HEK293T (cell line): Measurements from ENCODE around the gene GALNT7.

Source experiments
- BHLHE40 ChIP-seq: fragments of 450-650 bp; IDR thresholded peaks from 2 replicates; pipeline ENCODE4 v1.6.1; 2016; ENCODE audit warnings: mild to moderate bottlenecking, moderate library complexity, borderline replicate concordance
- CTBP1 ChIP-seq: fragments of 450-650 bp; IDR thresholded peaks from 2 replicates; pipeline ENCODE4 v1.6.1; 2016; ENCODE audit warnings: borderline replicate concordance
- FOXK2 ChIP-seq: fragments of 450-650 bp; IDR thresholded peaks from 2 replicates; pipeline ENCODE4 v1.6.1; 2016; ENCODE audit warnings: mild to moderate bottlenecking
- LEF1 ChIP-seq: fragments of 450-650 bp; IDR thresholded peaks from 2 replicates; pipeline ENCODE4 v1.6.1; 2017; ENCODE audit warnings: mild to moderate bottlenecking, borderline replicate concordance
- NFRKB ChIP-seq: fragments of 450-650 bp; IDR thresholded peaks from 2 replicates; pipeline ENCODE4 v1.6.1; 2016; ENCODE audit warnings: mild to moderate bottlenecking, moderate library complexity
- TARDBP ChIP-seq: fragments of 450-650 bp; IDR thresholded peaks from 2 replicates; pipeline ENCODE4 v1.6.1; 2016
- ZNF384 ChIP-seq: fragments of 450-650 bp; IDR thresholded peaks from 2 replicates; pipeline ENCODE4 v1.6.1; 2016

DNA sequence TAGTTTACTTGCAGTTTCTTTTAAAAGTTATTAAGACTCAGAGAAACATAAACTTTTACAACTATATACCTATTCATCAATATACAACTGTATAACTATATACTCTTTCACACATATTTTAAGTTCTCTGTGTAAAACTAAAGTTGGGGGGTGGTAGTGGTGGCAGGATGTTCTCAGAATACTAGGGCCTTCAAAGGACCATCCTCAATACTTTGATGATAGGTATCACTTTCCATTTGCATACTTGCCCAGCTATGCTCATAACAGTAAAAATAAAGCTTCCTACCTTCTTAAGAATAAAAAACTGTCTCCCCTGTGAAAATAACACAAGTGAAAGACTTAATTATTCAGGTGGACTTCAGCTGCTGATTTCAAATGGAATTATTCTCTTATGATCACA lies 2.9 kb upstream of the GALNT7 start:
- TF ChIP-seq CTBP1 (no peak), TARDBP (no peak), FOXK2 (no peak), NFRKB (no peak), LEF1 (no peak), ZNF384 (no peak), BHLHE40 (no peak)
